CD14-positive monocyte (primary cell): ENCODE results near the gene ALDH2. TPM values are rescaled to one million over a fixed set of nuclear protein-coding genes. Genes with fewer than 3 reads are reported as not detected.

ENCODE experiments used
- DNase-seq, 3 donors: peaks; one replicate each; pipeline ENCODE4 v3.0.0-alpha.2; 2011 to 2022
- H2AFZ ChIP-seq: 2 replicates; pipeline ENCODE4 v1.6.0; 2012; ENCODE audit warnings: mild to moderate bottlenecking, low read depth, low read length, inconsistent platforms; ENCODE audit not compliant: insufficient read depth, poor library complexity, severe bottlenecking
- H3K27ac ChIP-seq, 2 donors: 1 replicate in 1 of 2; 2 replicates in 1 of 2; pipeline ENCODE4 v1.5.1; 2012 to 2013; ENCODE audit warnings: low read length in 2 of 2, control low read depth in 1 of 2, inconsistent platforms in 1 of 2, low read depth in 1 of 2, mild to moderate bottlenecking in 1 of 2
- H3K27me3 ChIP-seq, 2 donors: one replicate each; pipeline versions ENCODE4 v1.6.0 to v1.6.1; 2011 to 2013; ENCODE audit warnings: low read length in 2 of 2; ENCODE audit not compliant: control insufficient read depth in 2 of 2, insufficient read depth in 2 of 2
- H3K36me3 ChIP-seq, 2 donors: replicated peaks in 1 of 2; 1 replicate in 1 of 2; 2 replicates in 1 of 2; pipeline versions ENCODE4 v1.5.1 to v1.6.1; 2012 to 2013; ENCODE audit warnings: low read length in 2 of 2, control low read depth in 1 of 2, inconsistent platforms in 1 of 2, mild to moderate bottlenecking in 1 of 2; ENCODE audit not compliant: insufficient read depth in 2 of 2, control insufficient read depth in 1 of 2
- H3K4me1 ChIP-seq, 2 donors: 1 replicate in 1 of 2; 2 replicates in 1 of 2; pipeline versions ENCODE4 v1.5.1 to v1.6.1; 2012 to 2013; ENCODE audit warnings: low read length in 2 of 2, control low read depth in 1 of 2, inconsistent platforms in 1 of 2, mild to moderate bottlenecking in 1 of 2, moderate library complexity in 1 of 2; ENCODE audit not compliant: insufficient read depth in 2 of 2, control insufficient read depth in 1 of 2
- H3K4me2 ChIP-seq: replicated peaks from 2 replicates; pipeline ENCODE3; 2012; ENCODE audit warnings: low read length, moderate library complexity, mild to moderate bottlenecking; ENCODE audit not compliant: poor library complexity, severe bottlenecking; ENCODE audit errors: extremely low read depth
- H3K4me3 ChIP-seq, 3 experiments: fragments of 200-600 bp in 1 of 3; sonication (generic) in 1 of 3; replicated peaks in 1 of 3; 1 replicate in 2 of 3; 2 replicates in 1 of 3; pipeline ENCODE4 v1.5.1; 2011 to 2013; ENCODE audit warnings: low read length in 3 of 3, mild to moderate bottlenecking in 3 of 3, control low read depth in 2 of 3, low read depth in 2 of 3, inconsistent platforms in 1 of 3, moderate library complexity in 1 of 3
- H3K79me2 ChIP-seq: 2 replicates; pipeline ENCODE4 v1.6.0; 2012; ENCODE audit warnings: mild to moderate bottlenecking, control low read depth, inconsistent platforms, low read length, moderate library complexity; ENCODE audit not compliant: insufficient read depth
- H3K9ac ChIP-seq: 2 replicates; pipeline ENCODE4 v1.6.0; 2017; ENCODE audit warnings: low read length, mild to moderate bottlenecking; ENCODE audit not compliant: insufficient read depth, poor library complexity, severe bottlenecking
- H3K9me3 ChIP-seq, 2 donors: replicated peaks in 1 of 2; 1 replicate in 1 of 2; 2 replicates in 1 of 2; pipeline versions ENCODE4 v1.5.1 to v1.6.1; 2012 to 2013; ENCODE audit warnings: low read length in 2 of 2, control low read depth in 1 of 2; ENCODE audit not compliant: control insufficient read depth in 1 of 2, insufficient read depth in 1 of 2
- H4K20me1 ChIP-seq: 2 replicates; pipeline ENCODE4 v1.6.0; 2012; ENCODE audit warnings: mild to moderate bottlenecking, low read length, control low read depth, moderate library complexity; ENCODE audit not compliant: insufficient read depth
- H3K27ac Mint-ChIP-seq, 7 donors: one replicate each; pipeline ENCODE4 v1.8.0; 2020; ENCODE audit warnings: mild to moderate bottlenecking in 7 of 7, mixed read lengths in 7 of 7, moderate library complexity in 6 of 7, inconsistent platforms in 2 of 7
- H3K27me3 Mint-ChIP-seq, 3 donors: one replicate each; pipeline ENCODE4 v1.8.0; 2021 to 2022; ENCODE audit warnings: low read depth in 3 of 3, mild to moderate bottlenecking in 3 of 3, mixed read lengths in 3 of 3, moderate library complexity in 3 of 3, inconsistent platforms in 1 of 3
- H3K36me3 Mint-ChIP-seq, 2 donors: one replicate each; pipeline ENCODE4 v1.8.0; 2020; ENCODE audit warnings: mixed read lengths in 2 of 2, inconsistent platforms in 1 of 2, mild to moderate bottlenecking in 1 of 2
- H3K4me1 Mint-ChIP-seq: one replicate; pipeline ENCODE4 v1.8.0; 2020; ENCODE audit warnings: mild to moderate bottlenecking, mixed read lengths
- H3K4me3 Mint-ChIP-seq, 2 donors: one replicate each; pipeline ENCODE4 v1.8.0; 2020; ENCODE audit warnings: mild to moderate bottlenecking in 2 of 2, mixed read lengths in 2 of 2, moderate library complexity in 1 of 2
- H3K9me3 Mint-ChIP-seq, 7 donors: one replicate each; pipeline ENCODE4 v1.8.0; 2020 to 2022; ENCODE audit warnings: mixed read lengths in 7 of 7, mild to moderate bottlenecking in 6 of 7, moderate library complexity in 6 of 7, inconsistent platforms in 2 of 7
- CTCF ChIP-seq: fragments of 200-600 bp; IDR thresholded peaks from one replicate; pipeline ENCODE4 v1.8.0; 2022; ENCODE audit warnings: antibody characterized with exemption, mild to moderate bottlenecking
- WGBS: methylation state at CpG from one replicate; pipeline ENCODE4 v1.1.5; 2013; ENCODE audit warnings: missing lambda C conversion rate; ENCODE audit not compliant: insufficient coverage; 5-methylcytosine and 5-hydroxymethylcytosine counted together
- intact Hi-C, 2 donors: fragments of 100-400 bp; cut with micrococcal nuclease; formaldehyde crosslinking; loops; one replicate each; pipeline versions ENCODE4 v1.15.0 to v1.15.1; 2023
- polyA plus RNA-seq, 3 donors: library from polyadenylated mRNA; depleted of rRNA in 1 of 3; unstranded in 2 of 3; stranded (reverse) in 1 of 3; fragments of 300-500 nt in 2 of 3; fragments of >200 nt in 1 of 3; fragmentation: Illumina TruSeq in 2 of 3; gene quantifications; 1 replicate in 2 of 3; 2 replicates in 1 of 3; pipeline ENCODE4 v1.2.3, GENCODE V29; 2012 to 2021

Gene ALDH2
- polyA plus RNA-seq, 3 donors = 272 to 404 (median 384) TPM

- peak overlapping the region in 2 of 7 donors; percentile 38 to 42 for H3K27ac Mint-ChIP-seq
- Histone ChIP-seq H4K20me1 (peaks cover 5% of the 10 kb centered on the region), H2AFZ (no peak overlapping the region), H3K36me3 (peaks cover 9 to 14% of the 10 kb centered on the region in 2 donors), H3K9ac (no peak overlapping the region), H3K4me2 (no peak overlapping the region), H3K79me2 (peaks cover 36% of the 10 kb centered on the region), H3K4me1 (peaks cover 32 to 43% of the 10 kb centered on the region in 2 donors), H3K27me3 (no peaks in the 10 kb centered on the region), H3K9me3 (no peaks in the 10 kb centered on the region), H3K27ac (no peak overlapping the region), H3K4me3 (no peak overlapping the region)
- intact Hi-C loops = no loop called here
- H3K4me1 Mint-ChIP-seq = peaks cover 54% of the 10 kb centered on the region
- H3K9me3 Mint-ChIP-seq = peaks cover 0 to 3% (median 0%) of the 10 kb centered on the region in 7 donors
- DNase-seq = no peak
- H3K36me3 Mint-ChIP-seq = peaks cover 17 to 29% of the 10 kb centered on the region in 2 donors
- no peaks in the 10 kb centered on the region for H3K27me3 Mint-ChIP-seq
- no peak for TF ChIP-seq CTCF
- no peak overlapping the region for H3K4me3 Mint-ChIP-seq
- 100% methylated on average over 2 of the region's 3 CpGs for WGBS
These were observed 71.6 kb downstream of the ALDH2 start for GRCh38 chr12:111838353-111838752.

DNA sequence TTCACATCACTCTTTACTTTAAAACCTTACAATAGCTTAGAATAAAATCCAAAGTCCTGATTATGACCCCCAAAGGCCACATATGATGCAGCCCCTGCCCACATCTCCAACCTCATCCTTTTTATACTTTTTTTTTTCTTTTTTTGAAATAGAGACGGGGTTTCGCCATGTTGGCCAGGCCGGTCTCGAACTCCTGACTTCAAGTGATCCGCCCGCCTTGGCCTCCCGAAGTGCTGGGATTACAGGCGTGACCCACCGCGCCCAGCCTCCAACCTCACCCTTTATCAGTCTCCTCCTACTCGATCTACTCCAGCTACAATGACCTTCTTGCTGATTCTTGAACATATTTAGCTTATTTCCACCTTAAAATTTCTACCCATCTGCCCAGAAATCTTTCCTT is 74.1 kb downstream of the ALDH2 start:
- Mint-ChIP-seq H3K9me3 (no peaks in the 10 kb centered on the region), H3K27me3 (no peaks in the 10 kb centered on the region), H3K36me3 (peaks cover 25 to 47% of the 10 kb centered on the region in 2 donors), H3K4me3 (peak overlapping the region; percentile 93 to 96), H3K4me1 (peaks cover 47% of the 10 kb centered on the region), H3K27ac (peak overlapping the region; percentile 94 to 97 (median 96))
- H3K4me3 ChIP-seq = peak overlapping the region; percentile 78 to 97 (median 90)
- H3K27ac ChIP-seq = peak overlapping the region in 1 of 2 donors; percentile 97
- peak overlapping the region; percentile 81 for H2AFZ ChIP-seq
- peaks cover 60% of the 10 kb centered on the region for H3K79me2 ChIP-seq
- no peak for DNase-seq
- 44% methylated on average over 10 of the region's 11 CpGs for WGBS
- H3K4me1 ChIP-seq = peaks cover 27 to 37% of the 10 kb centered on the region in 2 donors
- TF ChIP-seq CTCF = no peak
- intact Hi-C loops = loop anchor here in 1 of 2 donors (5.0 kb wide), 3 partner anchors 64 to 566 kb away; partner anchors contain the start of genes ERP29, RPL6 and TMEM116
- peak overlapping the region; percentile 90 for H3K4me2 ChIP-seq
- H3K27me3 ChIP-seq = no peaks in the 10 kb centered on the region
- peaks cover 11 to 19% of the 10 kb centered on the region in 2 donors for H3K36me3 ChIP-seq
- peak overlapping the region; percentile 98 for H3K9ac ChIP-seq
- H4K20me1 ChIP-seq = peaks cover 13% of the 10 kb centered on the region
- no peaks in the 10 kb centered on the region for H3K9me3 ChIP-seq
